ENCODE results near the gene KCNMA1.

DNA sequence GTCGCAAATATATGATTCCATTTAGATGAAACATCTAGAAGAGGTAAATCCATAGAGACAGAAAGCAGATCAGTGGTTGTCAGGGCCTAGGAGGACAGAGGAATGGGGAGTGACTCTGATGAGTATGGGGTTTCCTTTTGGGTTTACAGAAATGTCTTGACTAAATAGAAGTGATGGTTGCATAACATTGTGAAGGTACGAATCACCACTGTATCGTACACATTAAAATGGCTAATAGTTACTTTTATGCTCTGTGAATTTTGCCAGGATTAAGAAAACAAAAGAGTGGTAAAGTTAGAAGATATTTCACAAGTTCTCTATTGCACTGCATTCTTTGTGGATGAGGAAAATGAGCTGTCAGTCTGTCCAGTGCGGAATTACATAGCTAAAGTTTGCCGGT is 407.4 kb downstream of the KCNMA1 start:
- TF ChIP-seq CTCF (IDR thresholded peaks at IDR 0.05 in 2 of 3, conservative IDR thresholded peaks at IDR 0.05 in 1 of 3; ENCODE audit: control insufficient read depth in 2 of 3, extremely low read depth in 1 of 3, insufficient read depth in 1 of 3, low read depth in 3 of 3, low read length in 3 of 3) (no peak), RFX5 (IDR thresholded peaks at IDR 0.05; ENCODE audit: low read depth, low read length) (no peak)
